Measurements from ENCODE around the gene GTPBP2. TPM values are rescaled to one million over a fixed set of nuclear protein-coding genes. Genes with fewer than 3 reads are reported as not detected.
"Not testable (repeated sequence)": the region's sequence is repeated elsewhere in the genome, so short reads cannot be mapped to it uniquely, and the experiment has no call there.

The GTPBP2 gene
- total RNA-seq, 1 donor from 2014 or later, result 23.9 TPM

- no peak for DNase-seq (ENCODE audit: missing footprints)
- intact Hi-C loops (cut with DNase I), result no loop called here
- ATAC-seq, result no peak
These were observed 23.0 kb downstream of the GTPBP2 start for GRCh38 chr6:43606019-43606418.

- intact Hi-C loops (cut with DNase I), result no loop called here
These were observed 24.9 kb downstream of the GTPBP2 start for GRCh38 chr6:43604174-43604573.

DNA sequence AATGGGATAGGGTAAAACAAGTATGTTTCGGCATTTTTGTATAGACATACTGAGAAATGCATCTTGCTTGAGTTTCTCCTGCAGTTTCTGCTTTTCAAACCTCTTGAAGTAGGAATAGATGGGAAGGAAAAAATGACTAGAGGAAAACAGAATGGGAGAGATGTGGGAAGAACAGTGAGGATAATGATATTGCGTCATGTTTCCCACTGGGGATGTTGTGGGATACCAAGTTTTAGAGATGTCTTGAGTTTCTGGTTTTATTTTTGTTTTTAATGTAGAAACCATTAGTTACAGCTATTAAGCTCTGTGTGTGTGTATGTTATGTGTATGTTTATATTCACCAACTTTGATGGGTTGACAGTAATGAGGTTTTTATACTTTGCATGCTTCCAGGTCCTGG lies 28.5 kb downstream of the GTPBP2 start:
- ATAC-seq, result no peak
- intact Hi-C loops (cut with DNase I), result no loop called here
- no peak for DNase-seq (ENCODE audit: missing footprints)

More at GRCh38 chr6:43604174-43604573, 24.9 kb downstream of the GTPBP2 start:
- DNase-seq (ENCODE audit: missing footprints) (no peak), ATAC-seq (no peak)

- intact Hi-C loops (cut with DNase I), result no loop called here
- ATAC-seq (no peak), DNase-seq (ENCODE audit: missing footprints) (no peak)
These were observed 35.1 kb downstream of the GTPBP2 start for GRCh38 chr6:43593938-43594337.

DNA sequence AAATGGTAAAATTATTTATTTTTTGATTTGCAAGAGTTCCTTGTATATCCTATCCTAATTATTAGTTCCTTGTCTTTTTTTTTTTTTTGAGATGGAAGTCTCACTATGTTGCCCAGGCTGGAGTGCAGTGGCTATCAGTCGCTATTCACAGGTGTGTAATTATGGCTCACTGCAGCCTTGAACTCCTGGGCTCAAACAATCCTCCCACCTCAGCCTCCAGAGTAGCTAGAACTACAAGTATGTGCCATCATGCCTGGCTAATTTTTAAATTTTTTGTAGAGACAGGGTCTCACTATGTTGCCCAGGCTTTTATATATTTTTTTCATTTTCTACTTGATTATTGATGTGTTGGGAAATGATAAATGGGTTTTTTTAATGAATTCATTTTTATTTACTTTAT lies 39.5 kb downstream of the GTPBP2 start:
- DNase-seq (ENCODE audit: missing footprints); intact Hi-C loops (cut with DNase I); ATAC-seq: not testable (repeated sequence)

- ATAC-seq (no peak), DNase-seq (ENCODE audit: missing footprints) (no peak)
- intact Hi-C loops (cut with DNase I), result no loop called here
These were observed 40.9 kb downstream of the GTPBP2 start for GRCh38 chr6:43588194-43588593.

DNA sequence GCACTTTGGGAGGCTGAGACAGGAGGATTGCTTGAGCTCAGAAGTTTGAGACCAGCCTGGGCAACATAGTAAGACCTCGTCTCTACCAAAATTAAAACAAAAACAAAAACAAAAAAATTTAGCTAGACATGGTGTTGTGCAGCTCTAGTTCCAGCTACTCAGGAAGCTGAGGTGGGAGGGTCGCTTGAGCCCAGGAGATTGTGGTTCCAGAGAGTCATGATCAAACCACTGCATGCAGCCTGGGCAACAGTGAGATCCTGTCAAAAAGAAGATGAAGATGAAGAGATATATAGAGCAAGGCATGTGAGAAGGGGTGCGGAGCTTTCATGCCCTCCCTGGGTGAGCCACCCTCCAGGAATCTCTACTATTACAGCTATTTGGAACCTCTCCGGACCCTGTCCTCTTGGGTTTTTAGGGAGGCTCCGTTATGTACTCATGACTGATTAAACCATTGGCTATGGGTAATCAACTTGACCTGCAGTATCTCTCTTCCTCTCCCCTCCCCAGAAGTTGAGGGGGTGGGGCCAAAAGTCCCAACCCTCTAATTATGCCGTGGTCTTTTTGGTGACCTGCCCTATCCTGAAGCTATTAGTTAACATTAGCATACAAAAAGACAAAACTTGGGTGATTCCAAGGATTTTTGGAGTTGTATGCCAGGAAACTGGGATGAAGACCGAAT lies 44.0 kb downstream of the GTPBP2 start:
- intact Hi-C loops (cut with DNase I), result no loop called here
- ATAC-seq (no peak), DNase-seq (ENCODE audit: missing footprints) (no peak)

DNA sequence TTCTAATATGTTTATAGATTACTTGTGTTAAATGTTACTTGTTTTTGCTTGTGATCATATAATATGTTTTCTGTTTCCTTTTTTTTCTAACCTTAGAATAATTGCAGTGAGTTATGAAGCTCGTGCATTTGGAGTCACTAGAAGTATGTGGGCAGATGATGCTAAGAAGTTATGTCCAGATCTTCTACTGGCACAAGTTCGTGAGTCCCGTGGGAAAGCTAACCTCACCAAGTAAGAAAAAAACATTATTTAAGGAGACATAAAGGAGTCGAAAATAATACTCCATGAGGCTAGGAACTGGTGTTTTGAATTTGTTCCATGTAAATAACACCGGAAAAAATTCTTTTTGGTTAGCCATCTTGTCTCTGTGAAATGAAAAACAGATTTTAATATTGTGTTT lies 46.2 kb downstream of the GTPBP2 start:
- intact Hi-C loops (cut with DNase I), result no loop called here
- no peak for DNase-seq (ENCODE audit: missing footprints)
- ATAC-seq, result no peak

- intact Hi-C loops (cut with DNase I), result no loop called here
- DNase-seq (ENCODE audit: missing footprints), result no peak
- ATAC-seq, result no peak
These were observed 49.9 kb downstream of the GTPBP2 start for GRCh38 chr6:43579171-43579570.

GRCh38 chr6:43578748-43579147 lies 50.3 kb downstream of the GTPBP2 start:
- ATAC-seq (no peak), DNase-seq (ENCODE audit: missing footprints) (no peak)
- intact Hi-C loops (cut with DNase I), result no loop called here

- peak; percentile 100 for ATAC-seq
- peak; percentile 95 for DNase-seq (ENCODE audit: missing footprints)
- intact Hi-C loops (cut with DNase I), result loop anchor here (2.0 kb wide), 1 partner anchor 59 kb away; the partner anchor contains the start of genes POLR1C and YIPF3
These were observed 53.1 kb downstream of the GTPBP2 start, which contains the start of the genes POLH and XPO5 for GRCh38 chr6:43575772-43576551. Gene POLH, plus strand, starts transcription at chr6:43576185. Its CDS starts 6,135 bp downstream, at chr6:43582320. Gene XPO5, minus strand, starts transcription at chr6:43576038. Its CDS starts 174 bp downstream, at chr6:43575864.

GRCh38 chr6:43575105-43575771 lies 53.8 kb downstream of the GTPBP2 start:
- peak; percentile 56 for ATAC-seq
- no peak for DNase-seq (ENCODE audit: missing footprints)
- intact Hi-C loops (cut with DNase I), result no loop called here

GRCh38 chr6:43572015-43572414 lies 57.0 kb downstream of the GTPBP2 start:
- intact Hi-C loops (cut with DNase I), result no loop called here
- ATAC-seq (no peak), DNase-seq (ENCODE audit: missing footprints) (no peak)

DNA sequence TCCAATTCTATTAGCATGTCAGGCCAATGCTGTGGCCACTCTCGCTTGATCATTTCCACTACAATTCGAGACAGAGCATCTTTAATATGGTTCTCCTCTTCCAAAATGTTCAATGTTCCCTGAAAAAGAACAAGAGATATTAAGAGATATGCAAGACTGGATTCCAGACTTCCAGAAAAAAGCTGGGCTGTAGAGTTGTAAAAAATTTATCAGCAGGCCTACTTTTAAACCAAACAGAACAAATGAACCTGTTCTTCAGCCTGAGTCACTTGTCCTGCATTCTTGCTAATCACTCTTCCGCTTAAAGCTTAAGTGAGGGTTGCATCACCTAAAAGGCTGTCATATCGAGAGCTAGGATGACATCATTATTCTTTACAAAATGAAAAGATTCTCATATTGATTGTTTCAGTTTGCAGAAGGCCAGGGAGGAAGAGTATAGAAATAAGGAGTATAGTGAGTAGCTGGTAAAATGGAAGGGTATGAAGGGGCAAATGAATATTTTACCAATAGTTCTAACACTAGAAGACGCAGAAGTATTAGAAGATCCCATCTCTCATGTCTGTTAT lies 58.1 kb downstream of the GTPBP2 start:
- intact Hi-C loops (cut with DNase I), result no loop called here
- no peak for ATAC-seq
- no peak for DNase-seq (ENCODE audit: missing footprints)

Other genes with a start within 250 kb of the GTPBP2 start
- gene ABCC10, start 201.7 kb downstream of the GTPBP2 start, total RNA-seq, result 14.8 TPM
- gene DLK2, start 173.7 kb downstream of the GTPBP2 start, total RNA-seq, result 1.9 TPM
- gene TJAP1, start 151.7 kb downstream of the GTPBP2 start, total RNA-seq, result 17.4 TPM
- 1.6 TPM for gene LRRC73, start 118.9 kb downstream of the GTPBP2 start, total RNA-seq
- 72.2 TPM for gene YIPF3, start 112.3 kb downstream of the GTPBP2 start, total RNA-seq
- 17.3 TPM for gene POLR1C, start 112.2 kb downstream of the GTPBP2 start, total RNA-seq
- gene XPO5, start 53.2 kb downstream of the GTPBP2 start, total RNA-seq, result 11.7 TPM
- gene POLH, start 53.1 kb downstream of the GTPBP2 start, total RNA-seq, result 5.9 TPM
- 26.7 TPM for gene MAD2L1BP, start 6.6 kb upstream of the GTPBP2 start, total RNA-seq
- gene RSPH9, start 15.8 kb upstream of the GTPBP2 start, total RNA-seq, result 0.11 TPM
- gene MRPS18A, start 58.5 kb upstream of the GTPBP2 start, total RNA-seq, result 43.1 TPM
- gene VEGFA, start 140.9 kb upstream of the GTPBP2 start, total RNA-seq, result 242 TPM

Measured in Right ventricle myocardium inferior (tissue), 1 donor.